ENCODE results near the gene PINK1. TPM values are rescaled to one million over a fixed set of nuclear protein-coding genes. Genes with fewer than 3 reads are reported as not detected.
"Not testable (repeated sequence)": the region's sequence is repeated elsewhere in the genome, so short reads cannot be mapped to it uniquely, and the experiment has no call there.

PINK1 gene
- total RNA-seq, 1 experiment from 2014 or later: 129 TPM

- H3K9me2 ChIP-seq (replicated peaks; ENCODE audit: low read length): no peaks in the 10 kb centered on the region
- TF ChIP-seq EZH2phosphoT487 (IDR thresholded peaks at IDR 0.05; ENCODE audit: borderline replicate concordance, low read length) (no peak), EZH2 (IDR thresholded peaks at IDR 0.05; ENCODE audit: low read length, unreplicated experiment) (no peak)
- TF ChIP-seq, protein P1, sequence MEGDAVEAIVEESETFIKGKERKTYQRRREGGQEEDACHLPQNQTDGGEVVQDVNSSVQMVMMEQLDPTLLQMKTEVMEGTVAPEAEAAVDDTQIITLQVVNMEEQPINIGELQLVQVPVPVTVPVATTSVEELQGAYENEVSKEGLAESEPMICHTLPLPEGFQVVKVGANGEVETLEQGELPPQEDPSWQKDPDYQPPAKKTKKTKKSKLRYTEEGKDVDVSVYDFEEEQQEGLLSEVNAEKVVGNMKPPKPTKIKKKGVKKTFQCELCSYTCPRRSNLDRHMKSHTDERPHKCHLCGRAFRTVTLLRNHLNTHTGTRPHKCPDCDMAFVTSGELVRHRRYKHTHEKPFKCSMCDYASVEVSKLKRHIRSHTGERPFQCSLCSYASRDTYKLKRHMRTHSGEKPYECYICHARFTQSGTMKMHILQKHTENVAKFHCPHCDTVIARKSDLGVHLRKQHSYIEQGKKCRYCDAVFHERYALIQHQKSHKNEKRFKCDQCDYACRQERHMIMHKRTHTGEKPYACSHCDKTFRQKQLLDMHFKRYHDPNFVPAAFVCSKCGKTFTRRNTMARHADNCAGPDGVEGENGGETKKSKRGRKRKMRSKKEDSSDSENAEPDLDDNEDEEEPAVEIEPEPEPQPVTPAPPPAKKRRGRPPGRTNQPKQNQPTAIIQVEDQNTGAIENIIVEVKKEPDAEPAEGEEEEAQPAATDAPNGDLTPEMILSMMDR (conservative IDR thresholded peaks at IDR 0.05; ENCODE audit: low read depth, low read length): no peak
- peaks cover 3% of the 10 kb centered on the region; the same call in 1 of the 2 replicates for H3K79me2 ChIP-seq (ENCODE audit: low read length)
- H3F3A ChIP-seq (ENCODE audit: low read length, unreplicated experiment): peaks cover 21% of the 10 kb centered on the region
- no peaks in the 10 kb centered on the region for H3K27me3 ChIP-seq (ENCODE audit: low read length)
- peaks cover 5% of the 10 kb centered on the region; the same call in 1 of the 2 replicates for H3K36me3 ChIP-seq (ENCODE audit: low read depth, low read length)
- TSS peak; percentile 83 for BruUV-seq (replicated peaks)
- ATAC-seq: peak; percentile 64
- H3K9ac ChIP-seq (ENCODE audit: low read length): peak overlapping the region; percentile 51
- intact Hi-C loops (cut with micrococcal nuclease): no loop called here
- no peaks in the 10 kb centered on the region for H3K9me3 ChIP-seq (ENCODE audit: low read length)
- POLR2A ChIA-PET (ENCODE audit: unreplicated experiment): no interaction called here
- H3K4me3 ChIP-seq (ENCODE audit: low read length): no peak overlapping the region
- no peak overlapping the region for H2AFZ ChIP-seq (ENCODE audit: low read length)
- CTCF ChIA-PET: interaction anchor here (0.8 kb wide), 1 partner anchor 30 kb away, joined by 4 read pairs; no protein-coding TSS in a partner anchor
- H3K4me1 ChIP-seq (ENCODE audit: insufficient read depth, low read length): peaks cover 56% of the 10 kb centered on the region
- peak overlapping the region; percentile 64 for H3K4me2 ChIP-seq (ENCODE audit: low read length)
- no peaks in the 10 kb centered on the region for H4K20me1 ChIP-seq (ENCODE audit: low read length)
- DNase-seq: peak; percentile 95
- H3K27ac ChIP-seq (ENCODE audit: low read length): peak overlapping the region; percentile 97
These were observed 29.5 kb upstream of the PINK1 start for GRCh38 chr1:20603504-20604464.

DNA sequence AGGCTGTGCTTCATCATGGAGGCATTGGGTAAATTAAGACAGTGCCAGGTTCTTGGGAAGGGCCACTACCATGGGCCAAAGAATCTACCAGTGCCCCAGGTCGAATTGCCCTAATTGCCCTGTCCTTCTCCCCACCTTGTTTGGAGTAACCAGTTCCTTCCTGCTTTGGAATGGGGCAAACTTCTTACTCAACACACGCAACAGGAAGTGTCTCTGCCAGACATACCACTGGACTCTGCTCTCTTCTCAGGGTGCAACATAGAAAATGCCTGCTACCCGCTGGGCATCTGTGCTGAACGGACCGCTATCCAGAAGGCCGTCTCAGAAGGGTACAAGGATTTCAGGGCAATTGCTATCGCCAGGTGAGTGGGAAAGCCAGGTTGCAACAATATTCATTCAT lies 28.6 kb upstream of the PINK1 start:
- H3K4me3 ChIP-seq (ENCODE audit: low read length): no peak overlapping the region
- H3K4me1 ChIP-seq (ENCODE audit: insufficient read depth, low read length): peaks cover 54% of the 10 kb centered on the region
- H2AFZ ChIP-seq (ENCODE audit: low read length): no peak overlapping the region
- H3K79me2 ChIP-seq (ENCODE audit: low read length): no peaks in the 10 kb centered on the region
- peaks cover 21% of the 10 kb centered on the region for H3F3A ChIP-seq (ENCODE audit: low read length, unreplicated experiment)
- no peaks in the 10 kb centered on the region for H4K20me1 ChIP-seq (ENCODE audit: low read length)
- no peaks in the 10 kb centered on the region for H3K27me3 ChIP-seq (ENCODE audit: low read length)
- POLR2A ChIA-PET (ENCODE audit: unreplicated experiment): no interaction called here
- no peaks in the 10 kb centered on the region for H3K9me2 ChIP-seq (replicated peaks; ENCODE audit: low read length)
- TF ChIP-seq EZH2 (IDR thresholded peaks at IDR 0.05; ENCODE audit: low read length, unreplicated experiment) (no peak), EZH2phosphoT487 (IDR thresholded peaks at IDR 0.05; ENCODE audit: borderline replicate concordance, low read length) (no peak)
- TF ChIP-seq, protein P1 (conservative IDR thresholded peaks at IDR 0.05; ENCODE audit: low read depth, low read length): no peak
- peak overlapping the region; percentile 64 for H3K4me2 ChIP-seq (ENCODE audit: low read length)
- intact Hi-C loops (cut with micrococcal nuclease): no loop called here
- H3K36me3 ChIP-seq (ENCODE audit: low read depth, low read length): peaks cover 5% of the 10 kb centered on the region; the same call in 1 of the 2 replicates
- H3K9me3 ChIP-seq (ENCODE audit: low read length): no peaks in the 10 kb centered on the region
- CTCF ChIA-PET: no interaction called here
- peak overlapping the region; percentile 97 for H3K27ac ChIP-seq (ENCODE audit: low read length)
- DNase-seq (peak; percentile 55), ATAC-seq (no peak)
- BruUV-seq (replicated peaks): TSS peak; percentile 14
- peak overlapping the region; percentile 51; the same call in 1 of the 2 replicates for H3K9ac ChIP-seq (ENCODE audit: low read length)

GRCh38 chr1:20606801-20607570 lies 26.3 kb upstream of the PINK1 start:
- DNase-seq; H3K27me3 ChIP-seq (ENCODE audit: low read length); H4K20me1 ChIP-seq (ENCODE audit: low read length); H3K9ac ChIP-seq (ENCODE audit: low read length); POLR2A ChIA-PET (ENCODE audit: unreplicated experiment); H3K4me3 ChIP-seq (ENCODE audit: low read length); CTCF ChIA-PET; H2AFZ ChIP-seq (ENCODE audit: low read length); intact Hi-C loops (cut with micrococcal nuclease); H3K9me3 ChIP-seq (ENCODE audit: low read length); BruUV-seq (replicated peaks); H3K27ac ChIP-seq (ENCODE audit: low read length); H3K79me2 ChIP-seq (ENCODE audit: low read length); ATAC-seq; H3K9me2 ChIP-seq (replicated peaks; ENCODE audit: low read length); H3K4me2 ChIP-seq (ENCODE audit: low read length); H3K36me3 ChIP-seq (ENCODE audit: low read depth, low read length): not testable (repeated sequence)
- peaks cover 47% of the 10 kb centered on the region for H3K4me1 ChIP-seq (ENCODE audit: insufficient read depth, low read length)
- H3F3A ChIP-seq (ENCODE audit: low read length, unreplicated experiment): peaks cover 12% of the 10 kb centered on the region
